ENCODE measurements around the gene LAMA1. TPM values are rescaled to one million over a fixed set of nuclear protein-coding genes. Genes with fewer than 3 reads are reported as not detected.

Gene LAMA1
- total and polyA plus RNA-seq, 2 of the 4 experiments (the other 2 are of a cell fraction) = 10.9 to 15.5 TPM

- no peak overlapping the region for H3K4me3 ChIP-seq (ENCODE audit: insufficient read depth, low read depth, low read length)
- no peak overlapping the region for H2BK120ac ChIP-seq (ENCODE audit: low read depth, low read length)
- ChIA-PET POLR2A (ENCODE audit: unreplicated experiment) (no interaction called here), CTCF (no interaction called here)
- no peak overlapping the region for H3K18ac ChIP-seq (ENCODE audit: low read depth, low read length)
- no peak overlapping the region for H3K4me2 ChIP-seq (ENCODE audit: low read depth, low read length)
- H3K23ac ChIP-seq (ENCODE audit: low read depth, low read length) = no peak overlapping the region
- no peak overlapping the region for H3K27ac ChIP-seq (ENCODE audit: insufficient read depth, low read length)
- H2AK5ac ChIP-seq (ENCODE audit: low read depth, low read length) = no peak overlapping the region
- H2BK15ac ChIP-seq (ENCODE audit: low read depth, low read length) = no peak overlapping the region
- H3K9ac ChIP-seq (ENCODE audit: low read depth, low read length) = no peak overlapping the region
- no peaks in the 10 kb centered on the region for H3K36me3 ChIP-seq (ENCODE audit: control insufficient read depth, insufficient read depth, low read length)
- no peak overlapping the region for H4K8ac ChIP-seq (ENCODE audit: low read depth in 2 of 2, low read length in 2 of 2)
- DNase-seq (no peak), ATAC-seq (ENCODE audit: low read depth) (no peak)
- H2BK5ac ChIP-seq (ENCODE audit: low read depth, low read length, poor library complexity, severe bottlenecking) = no peak overlapping the region
- dilution Hi-C loops (cut with HindIII; ENCODE audit: low sequenced_read_pairs, unreplicated experiment) = no loop called here
- BruUV-seq (replicated peaks) = no TSS peak
- TF ChIP-seq RFX5 (IDR thresholded peaks at IDR 0.05; ENCODE audit: low read depth, low read length) (no peak), MAZ (IDR thresholded peaks at IDR 0.05; ENCODE audit: borderline replicate concordance, low read depth, low read length) (no peak), BHLHE40 (IDR thresholded peaks at IDR 0.05; ENCODE audit: low read depth, low read length) (no peak), MAFK (IDR thresholded peaks at IDR 0.05; ENCODE audit: low read depth, low read length) (no peak), SMC3 (IDR thresholded peaks at IDR 0.05; ENCODE audit: low read depth, low read length) (no peak), ELK1 (IDR thresholded peaks at IDR 0.05; ENCODE audit: borderline replicate concordance, low read depth, low read length) (no peak), CHD1 (IDR thresholded peaks at IDR 0.05; ENCODE audit: low read depth, low read length) (no peak), MXI1 (IDR thresholded peaks at IDR 0.05; ENCODE audit: borderline replicate concordance, low read depth, low read length) (no peak), RCOR1 (IDR thresholded peaks at IDR 0.05; ENCODE audit: insufficient replicate concordance, low read length) (no peak), USF2 (IDR thresholded peaks at IDR 0.05; ENCODE audit: low read depth, low read length) (no peak)
- H2AK9ac ChIP-seq (replicated peaks; ENCODE audit: low read depth, low read length, poor library complexity) = no peak overlapping the region
- 76% methylated on average over 2 of the region's 5 CpGs; no CpG with 5 or more reads in 1 of the 2 experiments for WGBS, 2 experiments (ENCODE audit: extremely low coverage in 2 of 2, insufficient read length in 1 of 2)
- H3K27me3 ChIP-seq (ENCODE audit: control insufficient read depth, insufficient read depth, low read length) = no peaks in the 10 kb centered on the region
- H3K56ac ChIP-seq (ENCODE audit: extremely low read depth, insufficient read depth, low read length) = no peak overlapping the region
- H3K14ac ChIP-seq (replicated peaks; ENCODE audit: low read depth, low read length) = no peak overlapping the region
- H4K91ac ChIP-seq (ENCODE audit: insufficient read depth, low read depth, low read length) = no peak overlapping the region
- intact Hi-C loops (cut with micrococcal nuclease) = no loop called here
- no peak overlapping the region for H4K5ac ChIP-seq (ENCODE audit: low read depth, low read length)
- no peaks in the 10 kb centered on the region for H3K9me3 ChIP-seq (ENCODE audit: control insufficient read depth, insufficient read depth, low read length)
- no peak overlapping the region for H3K4ac ChIP-seq (ENCODE audit: low read depth, low read length)
- H3K9me1 ChIP-seq (ENCODE audit: insufficient read depth, low read length) = no peaks in the 10 kb centered on the region
- in situ Hi-C loops (cut with MboI; ENCODE audit: low sequenced_read_pairs) = no loop called here
- no peak overlapping the region for H2BK20ac ChIP-seq (ENCODE audit: low read depth, low read length)
- no peak overlapping the region for H2AFZ ChIP-seq (replicated peaks; ENCODE audit: low read length, poor library complexity)
- no peaks in the 10 kb centered on the region for H3K79me1 ChIP-seq (ENCODE audit: low read depth in 1 of 2, low read length in 2 of 2)
- no peaks in the 10 kb centered on the region for H3K4me1 ChIP-seq (ENCODE audit: control insufficient read depth, insufficient read depth, low read length)
- no peaks in the 10 kb centered on the region for H4K20me1 ChIP-seq (ENCODE audit: insufficient read depth, low read length)
These were observed 51.9 kb downstream of the LAMA1 start for GRCh38 chr18:7065736-7066135.
